MM.1S (cell line): Measurements from ENCODE around the gene CADM3.
A peak's percentile ranks its signal among the peaks of the same experiment; 100 is the strongest.

ENCODE experiments used
- DNase-seq: peaks from one replicate; pipeline ENCODE4 v3.0.0-alpha.2; 2015
- H2AFZ ChIP-seq: fragments of 300-600 bp; sonication (generic); 2 replicates; pipeline ENCODE4 v1.6.0; 2016; ENCODE audit warnings: antibody characterized with exemption, low read length
- H3F3A ChIP-seq: fragments of 300-600 bp; sonication (generic); 2 replicates; pipeline ENCODE4 v1.6.1; 2016; ENCODE audit warnings: mild to moderate bottlenecking, antibody characterized with exemption, low read length, moderate library complexity, mixed read lengths; ENCODE audit not compliant: insufficient read depth
- H3K27ac ChIP-seq: fragments of 300-600 bp; sonication (generic); 2 replicates; pipeline ENCODE4 v1.5.1; 2016; ENCODE audit warnings: mild to moderate bottlenecking, low read length
- H3K27me3 ChIP-seq: fragments of 300-600 bp; sonication (generic); replicated peaks from 2 replicates; pipeline ENCODE4 v1.6.0; 2016; ENCODE audit warnings: low read length; ENCODE audit not compliant: insufficient read depth
- H3K36me3 ChIP-seq: fragments of 300-600 bp; sonication (generic); replicated peaks from 2 replicates; pipeline ENCODE4 v1.6.1; 2016; ENCODE audit warnings: mild to moderate bottlenecking, low read length, mixed read lengths; ENCODE audit not compliant: insufficient read depth
- H3K4me1 ChIP-seq: fragments of 300-600 bp; sonication (generic); 2 replicates; pipeline ENCODE4 v1.6.1; 2016; ENCODE audit warnings: low read length, mixed read lengths
- H3K4me2 ChIP-seq: fragments of 300-600 bp; sonication (generic); 2 replicates; pipeline ENCODE4 v1.6.0; 2016; ENCODE audit warnings: low read depth, low read length
- H3K4me3 ChIP-seq: fragments of 300-600 bp; sonication (generic); 2 replicates; pipeline ENCODE4 v1.5.1; 2016; ENCODE audit warnings: low read length, mixed read lengths
- H3K79me2 ChIP-seq: fragments of 300-600 bp; sonication (generic); 2 replicates; pipeline ENCODE4 v1.6.1; 2016; ENCODE audit warnings: mixed run types, low read length, mixed read lengths
- H3K9ac ChIP-seq: fragments of 300-600 bp; sonication (generic); 2 replicates; pipeline ENCODE4 v1.6.1; 2016; ENCODE audit warnings: low read length, mixed read lengths
- H3K9me2 ChIP-seq: fragments of 300-600 bp; sonication (generic); replicated peaks from 2 replicates; pipeline ENCODE4 v1.6.1; 2016; ENCODE audit warnings: mild to moderate bottlenecking, low read length, mixed read lengths; ENCODE audit not compliant: insufficient read depth
- H3K9me3 ChIP-seq: fragments of 300-600 bp; sonication (generic); replicated peaks from 2 replicates; pipeline ENCODE4 v1.6.1; 2016; ENCODE audit warnings: mild to moderate bottlenecking, low read length, mixed read lengths; ENCODE audit not compliant: insufficient read depth
- H4K20me1 ChIP-seq: fragments of 300-600 bp; sonication (generic); 2 replicates; pipeline ENCODE4 v1.6.1; 2016; ENCODE audit warnings: mild to moderate bottlenecking, low read length, moderate library complexity, mixed read lengths; ENCODE audit not compliant: insufficient read depth
- EZH2 ChIP-seq: fragments of 300-600 bp; sonication (generic); optimal IDR thresholded peaks from 2 replicates; pipeline ENCODE3; 2017; ENCODE audit warnings: low read depth, mild to moderate bottlenecking, antibody characterized with exemption, low read length, mixed read lengths
- EZH2phosphoT487 ChIP-seq: fragments of 300-600 bp; sonication (generic); IDR thresholded peaks from 2 replicates; pipeline ENCODE4 v1.6.1; 2018; ENCODE audit warnings: antibody characterized with exemption, low read length
- TF ChIP-seq, protein P1 (sequence below): fragments of 300-600 bp; sonication (generic); IDR thresholded peaks from 2 replicates; pipeline ENCODE4 v1.5.1; 2016; ENCODE audit warnings: antibody characterized with exemption, low read length, mixed read lengths

Gene CADM3

DNA sequence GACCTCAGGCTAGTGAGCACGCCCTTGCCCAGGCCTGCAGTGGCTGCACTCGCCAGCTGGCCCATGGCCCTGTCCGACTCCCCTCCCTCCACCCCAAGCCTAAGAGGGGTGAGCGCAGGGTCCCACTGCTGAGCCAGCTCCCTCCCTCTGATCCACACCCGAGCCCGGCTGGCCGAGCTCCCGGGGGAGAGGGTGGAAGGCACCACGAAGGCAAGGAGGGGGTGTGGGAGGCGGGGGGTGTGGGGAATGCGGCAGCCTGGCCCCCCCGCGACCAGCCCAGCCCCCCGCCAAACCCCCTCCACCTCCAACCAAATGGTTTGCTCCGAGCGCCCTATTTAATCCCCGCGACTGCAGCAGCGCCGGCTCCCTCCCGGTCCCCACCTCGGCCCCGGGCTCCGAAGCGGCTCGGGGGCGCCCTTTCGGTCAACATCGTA, at the start of gene CADM3:
TSS of gene CADM3 (plus strand) at position 362 of the 434 bp plus-strand sequence. CDS start 151 bp downstream, outside the sequence.
- Histone ChIP-seq H2AFZ (no peak within 1 kb of the TSS), H3K4me1 (no peaks in the 10 kb centered on the region), H3K9ac (no peak within 1 kb of the TSS), H3F3A (no peaks in the 10 kb centered on the region), H3K4me3 (no peak within 1 kb of the TSS), H3K4me2 (no peak within 1 kb of the TSS), H3K79me2 (no peaks in the 10 kb centered on the region), H3K27me3 (peaks cover 62% of the 10 kb centered on the region), H4K20me1 (no peaks in the 10 kb centered on the region), H3K9me2 (no peaks in the 10 kb centered on the region), H3K36me3 (no peaks in the 10 kb centered on the region), H3K27ac (no peak within 1 kb of the TSS), H3K9me3 (no peaks in the 10 kb centered on the region)
- TF ChIP-seq EZH2 (peak; percentile 7), EZH2phosphoT487 (no peak)
- TF ChIP-seq, protein P1, sequence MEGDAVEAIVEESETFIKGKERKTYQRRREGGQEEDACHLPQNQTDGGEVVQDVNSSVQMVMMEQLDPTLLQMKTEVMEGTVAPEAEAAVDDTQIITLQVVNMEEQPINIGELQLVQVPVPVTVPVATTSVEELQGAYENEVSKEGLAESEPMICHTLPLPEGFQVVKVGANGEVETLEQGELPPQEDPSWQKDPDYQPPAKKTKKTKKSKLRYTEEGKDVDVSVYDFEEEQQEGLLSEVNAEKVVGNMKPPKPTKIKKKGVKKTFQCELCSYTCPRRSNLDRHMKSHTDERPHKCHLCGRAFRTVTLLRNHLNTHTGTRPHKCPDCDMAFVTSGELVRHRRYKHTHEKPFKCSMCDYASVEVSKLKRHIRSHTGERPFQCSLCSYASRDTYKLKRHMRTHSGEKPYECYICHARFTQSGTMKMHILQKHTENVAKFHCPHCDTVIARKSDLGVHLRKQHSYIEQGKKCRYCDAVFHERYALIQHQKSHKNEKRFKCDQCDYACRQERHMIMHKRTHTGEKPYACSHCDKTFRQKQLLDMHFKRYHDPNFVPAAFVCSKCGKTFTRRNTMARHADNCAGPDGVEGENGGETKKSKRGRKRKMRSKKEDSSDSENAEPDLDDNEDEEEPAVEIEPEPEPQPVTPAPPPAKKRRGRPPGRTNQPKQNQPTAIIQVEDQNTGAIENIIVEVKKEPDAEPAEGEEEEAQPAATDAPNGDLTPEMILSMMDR = no peak
- DNase-seq = no peak

DNA sequence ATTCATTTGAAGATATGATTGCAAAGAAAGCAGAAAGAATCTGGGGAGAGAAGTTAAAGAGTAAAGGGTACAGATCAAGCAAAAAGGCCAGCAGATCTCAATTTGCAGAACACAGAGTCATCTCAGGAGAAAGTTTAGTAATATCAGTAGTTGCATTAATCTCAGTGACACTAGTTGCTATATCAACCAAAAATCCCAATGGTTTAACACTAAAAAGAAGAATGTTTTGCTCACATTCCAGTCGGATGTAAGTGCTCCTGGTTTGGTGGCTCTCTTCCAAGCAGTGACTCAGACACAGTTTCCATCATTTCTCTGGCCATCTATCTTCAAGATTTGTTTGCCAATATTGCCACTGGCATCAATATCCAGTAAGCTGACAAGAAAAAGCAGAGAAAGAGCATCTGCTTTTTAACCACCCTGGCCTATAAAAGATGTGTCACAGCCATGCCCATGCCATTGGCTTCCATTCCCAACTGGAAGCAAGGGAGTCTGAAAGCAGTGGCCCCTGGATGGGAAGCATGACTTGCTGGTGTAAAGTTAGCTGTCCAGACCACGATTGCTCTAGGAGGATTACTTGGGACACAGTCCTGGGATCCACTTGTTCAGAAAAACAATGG, 49.3 kb upstream of the CADM3 start:
- Histone ChIP-seq H3K9me3 (no peaks in the 10 kb centered on the region), H3K36me3 (no peaks in the 10 kb centered on the region), H3K4me3 (no peak overlapping the region), H3K27ac (no peak overlapping the region), H3K4me2 (no peak overlapping the region), H3K4me1 (no peaks in the 10 kb centered on the region), H3K27me3 (no peaks in the 10 kb centered on the region), H2AFZ (no peak overlapping the region), H3K9ac (no peak overlapping the region), H3K79me2 (no peaks in the 10 kb centered on the region), H3K9me2 (0 out of 2 replicates have a peak, but pooled peaks cover 3% of the 10 kb centered on the region), H3F3A (no peaks in the 10 kb centered on the region), H4K20me1 (no peaks in the 10 kb centered on the region)
- DNase-seq = no peak
- TF ChIP-seq, protein P1 = no peak
- TF ChIP-seq EZH2 = no peak
- no peak for TF ChIP-seq EZH2phosphoT487

DNA sequence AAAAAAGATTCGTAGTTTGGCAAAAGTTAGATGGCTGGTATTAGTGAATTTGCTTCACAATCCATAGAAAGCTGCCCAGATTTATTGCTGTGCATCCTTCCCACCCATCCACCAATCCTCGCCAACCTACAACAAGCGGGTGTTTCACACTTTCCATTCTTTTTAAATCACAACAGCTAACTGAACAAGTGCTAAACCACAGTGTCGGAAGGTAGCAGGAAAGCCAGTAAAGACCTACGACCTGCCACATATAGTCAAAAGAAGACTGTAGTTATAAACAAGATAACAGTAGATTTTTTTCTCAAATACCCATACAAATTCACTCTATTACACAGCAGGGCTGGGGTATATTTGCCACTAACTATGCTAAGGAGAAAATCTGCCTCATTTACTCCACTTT, 47.8 kb upstream of the CADM3 start:
- H3K4me2 ChIP-seq = no peak overlapping the region
- no peak overlapping the region for H3K27ac ChIP-seq
- H3K9me3 ChIP-seq = no peaks in the 10 kb centered on the region
- 0 out of 2 replicates have a peak, but pooled peaks cover 3% of the 10 kb centered on the region for H3K9me2 ChIP-seq
- no peaks in the 10 kb centered on the region for H3K4me1 ChIP-seq
- no peaks in the 10 kb centered on the region for H3K36me3 ChIP-seq
- no peak overlapping the region for H3K4me3 ChIP-seq
- no peak overlapping the region for H3K9ac ChIP-seq
- H4K20me1 ChIP-seq = no peaks in the 10 kb centered on the region
- H3K79me2 ChIP-seq = no peaks in the 10 kb centered on the region
- no peak for TF ChIP-seq EZH2phosphoT487
- no peak for TF ChIP-seq EZH2
- TF ChIP-seq, protein P1 = no peak
- H3K27me3 ChIP-seq = no peaks in the 10 kb centered on the region
- H3F3A ChIP-seq = no peaks in the 10 kb centered on the region
- H2AFZ ChIP-seq = no peak overlapping the region
- DNase-seq = no peak
